ENCODE data around the gene ZBTB2.

The ZBTB2 gene

DNA sequence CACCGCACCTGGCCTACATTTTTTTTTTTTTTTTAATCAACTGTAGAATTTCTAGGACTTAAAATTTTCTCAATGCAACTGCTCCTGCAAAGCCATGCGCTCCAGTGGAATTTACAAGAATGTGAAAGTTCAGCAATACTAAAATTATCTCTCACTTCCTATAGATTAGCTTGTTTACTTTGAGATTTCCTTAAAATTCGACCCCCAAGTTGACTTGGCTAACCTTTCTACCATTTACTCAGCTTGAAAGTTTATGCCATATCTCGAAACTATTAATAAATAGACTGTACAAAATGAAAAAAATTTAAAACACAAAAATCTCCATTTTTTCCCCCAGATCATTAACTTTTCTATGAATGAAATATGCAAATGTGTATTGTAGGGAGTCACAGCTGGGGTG lies 64.3 kb downstream of the ZBTB2 start:
- H3K4me3 ChIP-seq (ENCODE audit: low read length), result no peak overlapping the region
- DNase-seq (ENCODE audit: low read depth), result no peak
- TF ChIP-seq, protein P1, sequence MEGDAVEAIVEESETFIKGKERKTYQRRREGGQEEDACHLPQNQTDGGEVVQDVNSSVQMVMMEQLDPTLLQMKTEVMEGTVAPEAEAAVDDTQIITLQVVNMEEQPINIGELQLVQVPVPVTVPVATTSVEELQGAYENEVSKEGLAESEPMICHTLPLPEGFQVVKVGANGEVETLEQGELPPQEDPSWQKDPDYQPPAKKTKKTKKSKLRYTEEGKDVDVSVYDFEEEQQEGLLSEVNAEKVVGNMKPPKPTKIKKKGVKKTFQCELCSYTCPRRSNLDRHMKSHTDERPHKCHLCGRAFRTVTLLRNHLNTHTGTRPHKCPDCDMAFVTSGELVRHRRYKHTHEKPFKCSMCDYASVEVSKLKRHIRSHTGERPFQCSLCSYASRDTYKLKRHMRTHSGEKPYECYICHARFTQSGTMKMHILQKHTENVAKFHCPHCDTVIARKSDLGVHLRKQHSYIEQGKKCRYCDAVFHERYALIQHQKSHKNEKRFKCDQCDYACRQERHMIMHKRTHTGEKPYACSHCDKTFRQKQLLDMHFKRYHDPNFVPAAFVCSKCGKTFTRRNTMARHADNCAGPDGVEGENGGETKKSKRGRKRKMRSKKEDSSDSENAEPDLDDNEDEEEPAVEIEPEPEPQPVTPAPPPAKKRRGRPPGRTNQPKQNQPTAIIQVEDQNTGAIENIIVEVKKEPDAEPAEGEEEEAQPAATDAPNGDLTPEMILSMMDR (conservative IDR thresholded peaks at IDR 0.05; ENCODE audit: low read length), result no peak

DNA sequence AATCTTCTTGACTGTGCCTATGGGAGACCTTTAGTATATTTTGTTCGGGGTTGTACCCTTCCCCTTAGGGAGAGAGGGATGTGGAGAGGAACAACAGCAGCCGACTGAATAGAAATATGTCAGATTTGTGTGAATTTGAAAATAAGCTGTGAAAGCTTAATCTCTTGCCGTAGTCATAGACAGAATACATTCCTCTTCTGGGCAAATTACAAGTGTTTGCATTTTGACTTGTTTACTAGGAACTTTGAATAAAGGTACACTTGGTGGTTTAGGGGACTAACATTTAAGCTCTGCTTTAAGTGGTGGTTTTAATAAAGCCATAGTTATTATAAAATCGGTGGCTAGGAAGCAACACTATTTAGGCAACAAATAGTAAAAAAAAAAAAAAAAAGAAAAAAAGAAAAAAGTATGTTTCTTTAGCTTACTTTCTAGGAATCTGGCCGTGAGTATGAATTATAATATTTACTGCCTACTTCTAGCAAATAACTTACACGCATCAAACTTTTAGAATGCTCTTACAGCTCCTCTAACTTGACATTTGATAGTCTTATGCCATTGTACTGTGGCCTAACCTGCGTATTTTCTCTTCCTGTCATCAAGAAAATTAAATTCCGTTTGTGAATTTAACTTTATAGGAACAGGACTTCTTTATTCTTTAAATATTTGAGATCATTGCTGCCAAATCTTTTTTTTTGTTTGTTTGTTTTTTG lies 65.1 kb downstream of the ZBTB2 start:
- H3K4me3 ChIP-seq (ENCODE audit: low read length), result peak overlapping the region; percentile 66
- TF ChIP-seq, protein P1 (conservative IDR thresholded peaks at IDR 0.05; ENCODE audit: low read length), result no peak
- no peak for DNase-seq (ENCODE audit: low read depth)

DNA sequence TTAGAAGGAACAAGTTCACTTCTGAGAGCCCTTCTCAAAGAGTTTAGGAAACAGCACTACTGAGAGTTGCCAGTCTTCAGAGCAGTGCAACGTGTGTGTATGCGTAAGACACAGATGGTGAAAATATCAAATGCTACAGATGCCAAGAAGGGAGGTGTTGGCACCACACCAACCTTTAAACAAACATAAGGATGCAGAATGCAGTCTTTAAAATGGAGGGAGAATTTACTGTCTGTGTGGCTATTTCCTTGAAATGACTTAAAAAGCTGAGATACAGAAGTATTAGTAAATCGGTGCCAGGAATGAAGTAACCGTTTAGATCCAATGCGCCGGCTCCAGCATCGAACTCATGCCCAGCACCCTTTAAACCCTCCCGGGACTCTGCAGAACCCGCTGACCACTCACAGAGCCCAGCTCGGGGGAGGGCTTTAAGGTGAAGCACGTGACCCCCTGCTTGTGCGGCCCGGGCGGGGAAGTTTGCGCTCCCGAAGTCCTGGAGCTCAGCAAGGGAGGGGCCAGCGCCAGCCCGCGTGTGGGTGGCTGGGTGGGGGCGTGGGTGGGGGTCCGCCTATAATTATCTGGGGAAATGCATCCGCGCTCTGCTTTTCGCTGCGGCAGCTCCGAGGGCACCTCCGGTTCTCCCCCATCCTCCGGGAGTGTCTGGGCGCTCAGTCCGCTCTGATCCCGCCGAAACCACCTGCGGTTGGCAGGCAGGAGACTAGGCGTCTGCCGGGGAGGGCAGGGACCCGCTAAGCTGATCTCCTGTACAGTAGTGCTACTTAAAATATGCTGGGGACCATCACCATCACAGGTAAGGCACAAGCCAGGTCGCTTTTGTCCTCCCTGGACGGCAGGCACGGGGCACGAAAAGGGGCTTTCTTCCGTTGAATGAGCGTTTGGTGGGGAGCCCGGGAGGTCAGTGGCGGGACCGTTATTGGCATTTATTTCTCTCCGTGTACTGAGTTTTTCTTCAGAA lies 66.0 kb downstream of the ZBTB2 start:
- DNase-seq (ENCODE audit: low read depth), result peak; percentile 60
- peak overlapping the region; percentile 66 for H3K4me3 ChIP-seq (ENCODE audit: low read length)
- TF ChIP-seq, protein P1 (conservative IDR thresholded peaks at IDR 0.05; ENCODE audit: low read length), result no peak

DNA sequence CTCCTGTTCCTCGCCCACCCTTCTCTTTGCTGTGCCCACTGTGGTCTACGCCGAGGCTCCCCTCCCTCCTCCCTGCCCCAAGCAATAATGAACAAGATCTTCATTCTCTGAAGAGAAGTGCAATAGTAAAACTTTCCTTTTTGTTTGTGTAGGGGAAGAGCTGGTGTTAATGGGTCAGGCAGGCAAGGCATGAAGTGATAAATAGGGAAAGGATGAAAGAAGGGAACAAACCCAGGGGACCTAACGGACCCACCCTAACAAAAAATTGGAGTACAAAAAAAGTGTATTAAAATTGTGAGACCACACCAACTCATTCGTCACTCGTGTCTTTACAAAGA lies 66.9 kb downstream of the ZBTB2 start:
- H3K4me3 ChIP-seq (ENCODE audit: low read length), result 0 out of 2 replicates have a peak overlapping the region, but pooled peaks have one; percentile 6
- TF ChIP-seq, protein P1 (conservative IDR thresholded peaks at IDR 0.05; ENCODE audit: low read length), result no peak
- DNase-seq (ENCODE audit: low read depth), result no peak

DNA sequence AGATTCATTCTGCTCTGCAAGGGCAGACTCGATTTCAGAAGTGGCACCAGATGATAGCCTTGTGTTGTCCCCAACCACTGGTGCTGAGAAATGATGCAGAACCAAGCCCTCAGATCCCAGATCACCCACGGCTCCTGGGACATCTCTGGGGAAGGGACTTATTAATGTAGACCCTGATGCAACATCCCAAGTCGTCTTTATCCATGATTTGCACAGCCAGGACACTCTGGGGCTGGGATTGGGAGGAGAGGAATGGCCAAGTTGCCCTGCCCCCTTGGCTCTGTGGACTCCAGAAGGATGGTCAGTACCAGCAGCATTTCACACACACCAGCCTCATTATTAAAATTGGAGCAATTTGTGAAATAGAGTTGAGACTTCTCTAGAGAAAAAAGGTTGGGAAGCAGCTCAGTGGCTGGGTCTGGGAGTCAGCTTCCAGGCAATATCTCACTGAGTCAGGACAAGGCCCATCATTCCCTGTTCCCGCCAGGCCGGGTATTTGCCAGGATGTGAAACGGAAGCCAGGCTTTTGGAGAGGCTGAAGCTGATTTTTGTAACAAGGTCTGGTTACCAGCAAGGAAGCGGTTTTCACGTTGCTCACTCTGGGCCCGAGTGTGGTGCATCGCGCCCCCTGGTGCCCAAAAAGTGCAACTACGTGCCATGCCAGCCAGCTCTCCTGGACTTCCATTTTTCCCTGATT lies 67.4 kb downstream of the ZBTB2 start:
- TF ChIP-seq, protein P1 (conservative IDR thresholded peaks at IDR 0.05; ENCODE audit: low read length), result peak; percentile 95
- H3K4me3 ChIP-seq (ENCODE audit: low read length), result no peak overlapping the region
- peak; percentile 90 for DNase-seq (ENCODE audit: low read depth)

DNA sequence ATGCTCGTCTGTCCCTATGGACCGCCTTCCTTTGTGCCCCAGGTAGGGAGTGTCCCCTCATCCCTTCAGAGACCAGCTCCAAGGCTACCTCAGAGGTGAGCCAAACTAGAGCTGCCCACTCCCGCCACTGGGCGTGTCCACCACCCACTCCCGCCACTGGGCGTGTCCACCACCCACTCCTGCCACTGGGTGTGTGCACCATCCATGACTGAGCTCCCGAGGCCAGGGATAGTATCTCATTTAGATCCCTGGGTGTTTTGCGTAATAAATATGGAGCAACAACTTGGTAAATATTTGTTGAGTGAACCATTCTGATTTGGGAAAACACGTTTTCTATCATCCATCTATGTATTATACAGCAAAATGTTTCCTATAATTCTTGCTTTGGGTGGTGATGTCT lies 68.8 kb downstream of the ZBTB2 start:
- no peak overlapping the region for H3K4me3 ChIP-seq (ENCODE audit: low read length)
- peak; percentile 4 for DNase-seq (ENCODE audit: low read depth)
- TF ChIP-seq, protein P1 (conservative IDR thresholded peaks at IDR 0.05; ENCODE audit: low read length), result no peak
